ENCODE results near the gene AQP12B.

The AQP12B gene

GRCh38 chr2:240717681-240718581, 35.2 kb upstream of the AQP12B start:
- no peak for DNase-seq

- no peak for DNase-seq
These were observed 34.5 kb upstream of the AQP12B start for GRCh38 chr2:240717181-240717641.

GRCh38 chr2:240716130-240716798, 33.6 kb upstream of the AQP12B start:
- no peak for DNase-seq

- DNase-seq, result no peak
These were observed 32.4 kb upstream of the AQP12B start for GRCh38 chr2:240714747-240715725.

GRCh38 chr2:240713928-240714746, 31.5 kb upstream of the AQP12B start:
- DNase-seq, result no peak

- DNase-seq, result no peak
These were observed 30.6 kb upstream of the AQP12B start for GRCh38 chr2:240713071-240713927.

DNA sequence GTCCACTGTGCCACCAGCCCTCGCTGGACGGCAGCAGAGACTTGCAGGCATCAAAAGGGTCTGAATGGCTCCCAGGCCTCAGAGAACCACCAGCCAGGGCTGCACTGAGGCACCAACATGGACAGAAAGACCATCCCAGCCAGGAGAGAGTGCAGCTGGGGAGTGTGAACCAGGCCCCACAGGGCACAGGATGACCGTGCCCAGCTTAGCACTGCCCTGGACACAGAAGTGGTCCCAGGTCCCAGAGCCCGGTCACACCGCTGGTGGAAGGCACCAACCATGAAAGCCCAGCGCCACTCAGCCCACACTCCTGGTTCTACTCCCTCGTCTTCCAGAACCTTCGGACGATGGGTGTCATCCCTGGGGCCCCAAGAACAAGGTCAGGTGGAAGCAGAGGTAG, 29.4 kb upstream of the AQP12B start:
- DNase-seq, result no peak

DNA sequence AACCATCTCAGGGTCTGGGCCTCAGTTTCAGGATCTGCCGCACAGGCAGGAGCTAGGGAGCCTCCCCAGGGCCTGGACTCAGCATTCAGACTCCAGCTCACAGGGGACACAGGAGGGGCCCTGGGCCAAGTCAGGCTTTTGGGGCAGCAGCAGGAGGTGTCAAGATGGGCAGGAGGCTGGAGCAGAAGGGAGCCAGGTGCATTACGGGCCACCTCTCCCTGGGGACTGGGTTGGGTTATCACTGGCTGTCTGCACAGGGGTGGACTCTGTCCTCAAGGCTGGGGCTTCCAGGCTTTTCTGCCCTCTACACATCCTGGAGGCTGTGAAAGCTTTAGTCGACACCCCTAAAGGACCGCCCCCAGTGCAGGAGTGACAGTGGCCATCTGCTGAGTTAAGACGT, 29.0 kb upstream of the AQP12B start:
- DNase-seq, result no peak

- DNase-seq, result no peak
These were observed 28.6 kb upstream of the AQP12B start for GRCh38 chr2:240711296-240711695.

DNA sequence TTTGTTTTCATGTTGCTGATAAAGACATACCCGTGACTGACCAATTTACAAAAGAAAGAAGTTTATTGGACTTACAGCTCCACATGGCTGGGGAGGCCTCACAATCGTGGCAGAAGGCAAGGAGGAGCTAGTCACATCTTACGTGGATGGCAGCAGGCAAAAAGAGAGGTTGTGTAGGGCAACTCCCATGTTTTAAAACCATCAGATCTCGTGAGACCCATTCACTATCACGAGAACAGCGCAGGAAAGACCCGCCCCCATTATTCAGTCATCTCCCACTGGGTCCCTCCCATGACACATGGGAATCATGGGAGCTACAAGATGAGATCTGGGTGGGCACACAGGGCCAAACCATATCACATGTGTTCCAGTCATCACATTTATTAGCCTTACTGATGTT, 25.8 kb upstream of the AQP12B start:
- no peak for DNase-seq

DNA sequence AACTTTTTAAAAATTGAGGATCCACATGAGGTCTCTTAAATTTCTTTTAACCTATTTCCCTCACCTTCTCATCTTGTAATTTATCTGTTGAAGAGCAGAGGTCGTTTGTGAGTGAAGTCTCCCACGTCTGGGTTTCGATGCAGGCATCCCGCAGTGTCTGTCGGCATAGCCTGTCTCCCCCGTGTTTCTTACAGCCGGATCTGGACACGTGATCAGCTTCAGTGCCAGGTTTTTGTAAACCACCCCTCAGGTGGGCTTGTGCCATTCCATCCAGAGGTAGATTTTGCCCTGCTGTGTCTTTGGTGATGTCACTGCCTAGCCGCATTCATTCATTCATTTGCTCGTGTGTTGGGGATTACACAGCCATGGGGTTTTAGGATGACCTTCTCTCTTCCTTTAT, 25.1 kb upstream of the AQP12B start:
- DNase-seq, result no peak

DNA sequence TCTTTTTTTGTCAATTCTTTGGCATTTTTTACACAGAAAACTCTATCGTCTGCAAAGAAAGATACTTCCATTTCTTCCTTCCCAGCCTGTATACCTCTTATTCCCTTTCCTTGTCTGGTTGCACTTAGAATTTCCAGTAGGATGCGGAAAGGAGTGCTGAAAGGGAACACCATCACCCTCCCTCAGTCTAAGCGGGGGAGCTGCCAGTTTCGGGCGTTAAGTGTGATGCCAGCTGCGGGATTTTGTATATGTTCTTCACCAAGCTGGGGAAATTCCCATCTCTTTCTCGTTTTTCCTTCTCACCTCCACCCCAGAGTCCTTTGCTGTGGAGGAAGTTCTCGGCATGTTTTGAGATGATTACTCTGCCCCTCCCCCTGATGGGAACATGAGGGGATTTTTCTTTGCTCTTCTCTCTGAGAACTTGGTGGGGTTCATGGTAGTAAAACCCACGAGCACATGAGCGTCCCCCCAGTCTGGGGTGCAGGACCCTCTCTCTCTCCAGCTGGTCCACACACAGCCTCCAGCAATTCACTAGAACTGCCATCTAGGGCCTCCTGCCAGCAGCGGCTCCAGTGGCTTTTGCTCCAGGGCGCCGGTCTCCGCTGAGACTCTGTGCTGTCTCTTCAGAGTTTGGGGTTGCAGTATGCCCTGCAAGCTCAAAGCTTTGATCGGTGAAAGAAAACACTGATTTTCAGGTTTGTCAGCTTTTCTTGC, 24.5 kb upstream of the AQP12B start:
- no peak for DNase-seq

- DNase-seq, result no peak
These were observed 22.6 kb upstream of the AQP12B start for GRCh38 chr2:240705204-240705791.

DNA sequence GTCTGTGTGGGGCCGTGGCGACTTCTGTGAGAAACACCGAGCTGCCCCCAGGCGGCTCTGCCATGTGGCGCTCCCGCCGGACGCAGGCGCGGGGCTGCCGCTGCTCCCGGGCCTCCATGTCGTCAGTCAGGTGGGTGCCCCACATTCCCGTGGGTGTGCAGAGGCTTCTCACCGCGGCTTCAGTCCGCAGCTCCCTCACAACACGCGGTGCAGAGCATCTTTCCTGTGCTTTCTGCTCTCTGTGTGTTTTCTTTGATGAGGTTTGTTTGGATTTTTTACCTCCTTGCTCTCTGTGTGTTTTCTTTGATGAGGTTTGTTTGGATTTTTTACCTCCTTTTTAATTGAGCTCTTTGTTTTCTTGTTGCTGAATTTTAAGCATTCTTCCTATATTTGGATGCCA, 22.0 kb upstream of the AQP12B start:
- no peak for DNase-seq

- DNase-seq, result no peak
These were observed 21.0 kb upstream of the AQP12B start for GRCh38 chr2:240703417-240704341.

DNA sequence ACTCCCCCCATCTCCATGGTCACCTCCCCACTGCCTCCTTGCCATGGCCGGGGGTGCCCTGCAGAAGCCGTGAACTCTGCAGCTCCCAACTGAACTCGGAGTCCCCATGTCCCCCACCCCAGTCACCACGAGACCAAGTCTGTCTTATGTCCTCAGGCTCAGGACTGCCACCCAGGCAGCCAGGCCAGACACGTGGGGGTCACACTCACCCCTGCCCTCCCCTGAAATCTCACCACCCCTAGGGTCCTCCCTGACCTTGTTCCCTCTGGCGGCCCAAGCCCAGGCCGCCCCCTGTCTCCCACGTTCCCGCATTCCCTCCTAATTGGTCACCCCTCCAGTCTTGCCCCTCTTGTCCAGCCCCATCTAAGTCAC, 19.9 kb upstream of the AQP12B start:
- DNase-seq, result no peak

GRCh38 chr2:240701736-240702639, 19.3 kb upstream of the AQP12B start:
- DNase-seq, result no peak
